ENCODE measurements around the gene CLIC4.
A peak's percentile ranks its signal among the peaks of the same experiment; 100 is the strongest.
"Not testable (repeated sequence)": the region's sequence is repeated elsewhere in the genome, so short reads cannot be mapped to it uniquely, and the experiment has no call there.

Gene CLIC4

DNA sequence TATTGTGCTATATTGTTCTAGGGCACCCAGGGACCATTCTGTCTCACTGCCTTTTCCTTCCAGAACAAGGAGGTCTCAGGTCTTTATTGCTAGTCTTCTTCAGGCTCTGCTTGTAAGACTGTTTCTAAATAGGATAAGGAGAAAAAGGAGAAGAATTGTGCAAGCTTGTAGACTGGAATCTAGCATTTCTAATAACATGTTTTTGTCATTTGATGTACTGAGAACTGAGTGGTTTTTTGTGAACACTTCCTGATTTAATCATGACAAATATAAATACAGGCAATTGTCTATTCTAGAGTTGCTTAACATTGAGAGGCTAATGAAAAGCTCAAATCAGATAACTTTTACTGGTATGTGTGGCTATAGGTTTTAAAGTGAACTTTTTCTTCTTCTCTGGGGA is 77.6 kb downstream of the CLIC4 start:
- no peak for DNase-seq (ENCODE audit: low spot score)

DNA sequence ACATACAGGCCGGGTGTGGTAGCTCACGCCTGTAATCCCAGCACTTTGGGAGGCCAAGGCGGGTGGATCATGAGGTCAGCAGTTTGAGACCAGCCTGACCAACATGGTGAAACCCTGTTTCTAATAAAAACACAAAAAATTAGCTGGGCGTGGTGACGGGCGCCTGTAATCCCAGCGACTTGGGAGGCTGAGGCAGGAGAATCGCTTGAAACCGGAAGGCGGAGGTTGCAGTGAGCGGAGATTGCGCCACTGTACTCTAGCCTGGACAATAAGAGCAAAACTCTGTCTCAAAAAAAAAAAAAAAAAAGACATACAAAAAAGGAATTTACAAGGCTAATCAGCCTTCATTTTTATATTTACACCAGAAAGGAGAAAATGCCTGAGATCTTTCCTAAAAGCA is 78.2 kb downstream of the CLIC4 start:
- DNase-seq (ENCODE audit: low spot score) = not testable (repeated sequence)

DNA sequence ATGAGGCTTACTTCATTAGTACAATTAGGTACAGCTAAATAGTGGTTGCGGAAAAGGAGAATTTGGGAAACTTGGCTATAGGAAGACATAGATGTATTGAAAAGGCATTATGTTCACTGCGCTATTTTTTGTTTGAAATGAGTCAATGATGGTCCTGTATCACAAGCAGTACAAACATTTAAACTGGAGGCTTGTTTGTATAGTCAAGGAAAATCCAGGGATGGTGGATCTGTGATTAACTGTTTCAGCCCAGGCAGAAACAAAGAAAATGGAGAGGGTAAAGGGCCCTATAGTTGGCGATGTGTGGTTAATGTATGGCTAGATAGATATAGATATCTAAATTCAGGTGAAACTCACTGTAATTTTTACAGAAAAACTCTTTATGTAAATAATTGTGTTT is 79.9 kb downstream of the CLIC4 start:
- DNase-seq (ENCODE audit: low spot score) = no peak

DNA sequence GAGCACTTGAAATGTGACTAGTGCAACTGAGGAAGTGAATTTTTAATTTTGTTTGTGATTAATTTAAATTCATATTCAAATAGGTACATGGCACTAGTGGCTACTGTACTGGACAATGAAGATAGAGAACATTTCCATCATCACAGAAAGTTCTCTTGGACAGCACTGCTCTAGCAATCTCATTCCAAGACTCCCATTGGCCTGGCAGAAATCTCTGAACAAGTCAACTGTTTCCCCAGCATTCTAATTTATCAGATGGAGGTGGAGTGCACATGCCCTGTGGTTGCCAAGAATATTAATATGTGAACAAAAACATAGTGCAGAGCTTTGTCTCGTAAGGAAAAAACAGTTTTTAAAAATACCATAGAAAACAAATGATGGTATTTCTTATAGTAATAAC is 81.3 kb downstream of the CLIC4 start:
- DNase-seq (ENCODE audit: low spot score) = no peak

DNA sequence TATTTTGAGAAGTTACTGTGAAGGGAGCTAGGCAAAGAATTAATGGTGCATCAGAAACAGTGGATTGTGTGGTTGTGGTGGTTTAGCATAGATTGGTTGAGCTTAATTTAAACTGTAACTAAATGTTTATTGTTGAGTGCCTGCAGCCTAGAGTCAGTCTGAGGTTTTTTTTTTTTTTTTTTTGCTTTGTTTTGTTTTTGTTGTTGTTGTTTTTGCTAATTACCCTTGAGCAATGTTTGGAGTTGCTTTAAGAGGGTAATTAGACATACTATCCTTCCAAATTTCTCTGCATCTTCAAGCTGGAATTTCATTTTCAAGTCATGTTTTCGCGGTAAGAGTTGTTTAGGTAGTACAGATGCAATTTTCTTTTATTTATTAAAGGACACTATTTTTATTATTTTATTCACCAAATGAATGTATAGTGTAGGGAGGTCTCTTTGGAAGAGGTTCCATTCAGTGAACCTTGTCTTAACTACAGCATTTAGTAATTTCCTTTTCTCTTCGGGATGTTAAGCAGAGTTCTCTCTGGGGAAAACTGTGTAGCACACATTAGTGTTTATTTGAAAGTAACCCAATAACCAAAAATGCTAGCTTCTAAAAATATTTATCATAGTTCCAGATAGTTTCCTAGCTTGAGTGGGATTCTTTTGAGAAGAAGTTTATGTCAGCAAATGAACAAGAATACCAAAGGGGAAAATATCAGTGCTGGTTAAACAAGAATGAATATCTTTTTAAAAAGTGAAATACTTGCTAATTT is 82.3 kb downstream of the CLIC4 start:
- DNase-seq (ENCODE audit: low spot score) = no peak

DNA sequence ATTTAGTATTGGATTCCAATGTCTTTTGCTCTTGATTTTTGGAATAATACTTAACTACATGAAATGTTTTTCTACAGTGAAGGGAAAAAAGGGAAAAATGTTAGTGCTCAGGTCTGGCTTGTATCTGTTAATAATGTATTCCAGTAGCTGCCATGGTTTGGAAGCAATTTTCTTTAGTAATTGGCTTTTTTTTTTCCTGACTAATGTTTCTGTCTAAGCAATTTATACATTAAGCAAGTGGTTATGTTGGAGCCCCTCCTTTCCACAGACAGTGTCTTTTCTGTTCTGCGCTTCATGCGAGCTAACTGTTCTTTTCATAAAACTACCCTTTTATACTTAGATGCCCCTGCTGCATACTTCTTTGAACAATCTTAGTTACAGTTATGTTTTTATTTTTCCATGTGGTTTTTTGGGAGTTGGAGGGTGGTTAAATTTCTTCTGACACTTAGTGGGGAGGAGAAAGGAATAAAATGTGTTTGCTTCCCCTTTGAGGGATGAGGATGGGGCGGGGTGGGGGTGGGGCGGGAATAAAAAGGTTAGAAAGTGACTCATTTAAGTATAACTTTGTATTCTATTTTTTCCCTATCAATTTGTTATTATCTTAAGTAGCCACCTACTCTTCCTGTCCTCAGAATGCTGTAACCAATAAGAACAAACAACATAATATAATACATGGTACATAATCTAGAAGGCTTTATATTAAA is 83.1 kb downstream of the CLIC4 start:
- no peak for DNase-seq (ENCODE audit: low spot score)

DNA sequence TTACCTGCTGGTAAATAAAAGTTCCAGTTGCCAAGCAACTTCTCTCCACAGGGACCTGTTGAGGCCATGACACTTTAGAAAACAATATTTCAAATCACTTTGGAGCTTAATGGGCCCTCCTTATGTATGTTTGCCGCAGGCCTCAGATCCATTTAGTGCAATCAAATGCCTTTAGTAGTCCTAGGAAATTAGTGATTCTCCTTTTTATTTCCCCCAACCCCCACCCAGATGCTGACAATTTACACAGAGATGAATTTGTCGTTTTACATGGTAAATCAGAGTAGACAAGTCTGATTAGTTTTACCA is 83.6 kb downstream of the CLIC4 start:
- no peak for DNase-seq (ENCODE audit: low spot score)

DNA sequence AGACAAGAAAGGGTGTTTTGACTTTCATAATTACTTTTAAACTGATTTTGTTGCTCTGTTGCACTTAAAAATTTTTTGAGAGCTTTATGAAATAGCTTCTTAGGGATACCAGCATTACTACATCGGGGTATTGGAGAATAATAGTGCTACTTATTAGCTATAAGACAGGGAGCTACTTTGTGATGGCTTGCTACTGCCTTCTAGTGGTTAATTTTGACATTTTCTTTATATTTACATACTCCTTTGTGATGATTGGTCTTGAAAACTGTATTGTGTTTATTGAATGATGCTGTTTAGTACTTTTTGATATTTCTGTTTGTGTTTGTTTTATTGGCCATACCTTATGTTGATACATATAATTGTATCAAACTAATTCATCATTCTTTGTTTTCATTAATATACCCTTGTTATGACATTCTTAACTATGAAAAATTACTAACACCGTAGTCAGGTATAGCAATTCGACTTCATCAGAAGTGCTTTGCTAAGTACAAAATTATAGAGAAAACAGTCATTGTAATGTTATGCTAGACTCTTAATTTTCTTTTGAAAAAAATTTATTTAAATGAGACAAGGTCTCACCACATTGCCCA is 85.5 kb downstream of the CLIC4 start:
- DNase-seq (ENCODE audit: low spot score) = peak; percentile 68

DNA sequence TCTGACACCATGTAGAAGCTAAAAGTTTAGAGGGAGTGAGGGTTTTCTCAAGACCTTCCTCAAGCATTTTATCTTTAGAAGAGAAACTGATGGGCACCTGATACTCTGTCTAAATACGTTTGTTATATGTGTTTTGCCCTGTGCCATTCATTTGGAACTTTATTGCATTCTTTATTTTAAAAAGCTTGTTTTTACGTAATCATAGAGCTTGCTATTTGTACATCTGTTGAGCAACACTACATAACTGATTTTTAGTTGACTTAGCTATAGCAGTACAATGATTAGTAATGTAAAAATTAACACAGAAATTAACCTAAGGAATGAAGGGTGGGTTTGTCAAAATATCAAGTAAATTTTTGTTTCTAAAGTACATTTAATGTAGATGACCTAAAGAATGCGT is 96.3 kb downstream of the CLIC4 start:
- no peak for DNase-seq (ENCODE audit: low spot score)

DNA sequence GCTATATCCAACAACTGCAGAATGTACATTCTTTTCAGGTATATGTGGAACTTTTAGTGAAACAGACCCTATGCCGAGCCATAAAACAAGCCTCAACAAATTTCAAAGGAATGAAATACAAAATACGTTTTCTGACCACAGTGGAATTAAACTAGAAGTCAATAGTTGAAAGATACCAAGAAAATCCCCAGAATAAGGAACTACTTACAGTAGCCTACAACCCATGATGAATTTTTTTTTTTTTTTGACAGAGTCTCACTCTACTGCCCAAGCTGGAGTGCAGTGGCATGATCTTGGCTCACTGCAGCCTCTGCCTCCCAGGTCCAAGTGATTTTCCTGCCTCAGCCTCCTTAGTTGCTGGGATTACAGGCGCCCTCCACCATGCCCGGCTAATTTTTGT is 101.4 kb downstream of the CLIC4 start:
- DNase-seq (ENCODE audit: low spot score) = no peak

DNA sequence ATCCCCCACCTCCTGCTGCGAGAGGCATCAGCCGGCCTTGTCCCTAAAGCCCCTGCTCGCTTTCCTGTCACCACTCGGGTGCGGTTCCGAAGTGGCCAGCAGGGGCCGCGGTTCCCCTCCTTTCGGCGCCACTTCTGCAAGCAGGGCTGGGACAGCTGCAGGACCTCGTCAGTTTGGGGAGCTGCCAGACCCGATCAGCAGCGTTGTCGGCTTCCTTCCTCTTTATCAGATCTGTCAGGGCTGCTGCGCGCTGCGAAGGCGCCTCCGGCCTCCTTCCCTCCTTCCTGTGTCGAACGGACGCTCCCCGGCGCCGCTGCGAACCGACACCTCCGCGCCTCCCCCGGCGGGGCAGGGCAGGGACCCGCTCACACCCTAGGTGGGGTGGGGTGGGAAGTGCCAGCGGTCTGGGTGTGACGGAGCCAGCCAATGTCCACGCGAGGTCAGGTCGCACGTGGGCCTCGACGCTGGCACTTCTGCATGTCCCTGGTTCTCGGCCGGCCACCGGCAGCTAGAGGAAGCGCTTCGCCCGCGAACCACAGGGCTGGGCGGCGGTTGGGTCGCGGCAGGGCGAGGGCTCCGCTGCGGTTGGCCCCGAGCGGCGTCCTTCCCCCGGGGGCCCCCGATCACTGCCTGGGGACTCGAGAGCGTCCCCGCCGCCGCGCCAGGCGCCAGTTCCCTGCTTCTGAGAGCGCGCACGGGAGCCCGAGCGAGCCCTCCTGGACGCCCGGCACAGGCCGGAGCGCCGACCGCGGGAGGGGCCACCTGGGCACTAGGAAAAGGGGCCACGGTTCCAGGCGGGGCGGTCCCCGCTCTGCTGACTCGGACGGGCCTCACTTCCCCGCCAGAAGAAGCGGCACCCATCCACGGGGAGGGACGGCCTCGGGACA is 103.0 kb downstream of the CLIC4 start:
- DNase-seq (ENCODE audit: low spot score) = peak; percentile 84

DNA sequence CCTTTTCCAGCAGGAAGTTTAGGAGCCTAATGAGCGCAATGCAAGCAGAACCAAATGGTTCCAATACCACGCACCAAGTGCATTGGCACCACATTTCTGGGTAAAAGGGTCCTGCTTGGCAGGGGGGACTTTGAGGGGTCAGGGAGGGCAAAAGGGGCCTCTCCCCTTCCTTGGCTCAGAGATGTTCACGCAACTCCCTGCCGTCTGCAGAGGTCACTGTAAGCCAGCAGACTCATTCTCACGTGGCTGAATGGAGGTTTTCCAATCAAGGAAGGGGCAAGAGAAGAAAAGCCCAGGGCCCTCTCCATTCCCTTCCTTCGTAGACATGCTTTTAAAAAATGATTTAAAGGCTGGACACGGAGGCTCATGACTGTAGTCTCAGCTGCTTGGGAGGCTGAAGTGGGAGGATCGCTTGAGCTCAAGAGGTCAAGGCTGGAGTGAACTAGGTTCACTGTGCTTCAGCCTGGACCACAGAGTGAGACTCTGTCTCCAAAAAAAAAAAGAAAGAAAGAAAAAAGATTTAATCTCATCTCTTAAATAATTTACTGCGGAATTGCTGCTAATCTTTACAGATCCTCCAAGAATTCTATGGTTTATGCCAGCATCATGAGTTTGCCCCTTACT is 104.5 kb downstream of the CLIC4 start:
- DNase-seq (ENCODE audit: low spot score) = no peak

DNA sequence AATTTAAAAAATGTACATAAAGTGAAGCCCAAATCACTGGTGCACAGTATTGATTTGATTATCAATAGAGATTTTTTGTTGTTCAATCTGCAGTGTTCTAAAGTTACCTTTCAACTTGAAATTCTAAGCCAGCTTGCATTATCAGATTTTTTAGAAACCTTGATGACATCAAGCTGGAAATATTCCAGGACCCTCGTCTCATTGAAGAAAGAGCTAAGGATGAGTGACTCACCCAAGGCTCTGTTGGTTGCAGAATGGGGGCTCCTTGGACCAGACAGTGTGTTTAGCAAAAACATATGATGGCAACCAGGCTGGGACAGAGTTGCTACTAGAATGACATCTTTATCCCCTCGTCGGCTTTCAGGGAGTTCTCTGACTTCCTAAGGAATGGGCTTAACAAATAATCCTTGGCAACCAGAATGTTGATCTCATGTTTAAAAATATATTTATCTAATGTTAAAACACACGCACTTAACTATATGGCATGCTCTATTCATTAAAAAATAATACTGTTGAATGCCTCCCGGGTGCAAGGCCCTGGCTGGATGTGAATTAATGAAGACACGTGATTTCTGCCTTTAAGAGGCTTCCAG is 105.2 kb downstream of the CLIC4 start:
- no peak for DNase-seq (ENCODE audit: low spot score)

DNA sequence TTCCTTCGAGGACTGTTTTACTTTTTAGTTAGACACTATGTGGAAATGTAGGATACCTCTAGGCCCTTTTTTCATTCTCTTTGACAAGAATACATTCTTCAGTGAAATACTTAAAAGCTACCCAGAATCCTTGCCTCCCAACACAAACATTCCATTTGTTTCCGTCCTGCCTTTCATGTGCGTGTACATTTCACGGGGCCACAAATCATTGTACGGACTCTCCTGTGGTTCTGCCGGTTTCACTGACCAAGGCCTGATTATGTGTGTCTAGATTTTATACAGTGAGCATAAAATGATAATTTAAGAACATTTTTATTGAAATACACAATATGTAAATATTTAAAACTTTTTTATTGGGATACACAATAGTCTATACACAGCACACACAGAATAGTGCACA is 108.4 kb downstream of the CLIC4 start:
- no peak for DNase-seq (ENCODE audit: low spot score)

DNA sequence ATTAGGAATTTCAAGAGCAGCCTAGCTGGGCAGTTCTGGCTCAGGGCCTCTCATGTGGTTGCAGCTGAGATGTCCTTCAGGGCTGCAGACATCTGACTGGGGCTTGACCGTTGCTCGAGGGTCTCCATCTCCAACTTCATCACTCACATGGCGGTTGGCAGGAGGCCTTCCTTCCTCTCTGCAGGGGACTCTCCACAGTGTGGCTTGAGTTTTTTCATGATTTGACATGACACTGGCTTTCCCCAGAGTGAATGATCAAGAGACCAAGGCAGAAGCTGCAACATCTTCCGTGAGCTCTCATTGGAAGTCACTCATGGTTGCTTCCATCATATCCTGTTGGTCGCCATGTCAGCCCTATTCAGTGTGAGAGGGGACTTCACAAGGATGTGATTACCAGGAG is 110.2 kb downstream of the CLIC4 start:
- no peak for DNase-seq (ENCODE audit: low spot score)

DNA sequence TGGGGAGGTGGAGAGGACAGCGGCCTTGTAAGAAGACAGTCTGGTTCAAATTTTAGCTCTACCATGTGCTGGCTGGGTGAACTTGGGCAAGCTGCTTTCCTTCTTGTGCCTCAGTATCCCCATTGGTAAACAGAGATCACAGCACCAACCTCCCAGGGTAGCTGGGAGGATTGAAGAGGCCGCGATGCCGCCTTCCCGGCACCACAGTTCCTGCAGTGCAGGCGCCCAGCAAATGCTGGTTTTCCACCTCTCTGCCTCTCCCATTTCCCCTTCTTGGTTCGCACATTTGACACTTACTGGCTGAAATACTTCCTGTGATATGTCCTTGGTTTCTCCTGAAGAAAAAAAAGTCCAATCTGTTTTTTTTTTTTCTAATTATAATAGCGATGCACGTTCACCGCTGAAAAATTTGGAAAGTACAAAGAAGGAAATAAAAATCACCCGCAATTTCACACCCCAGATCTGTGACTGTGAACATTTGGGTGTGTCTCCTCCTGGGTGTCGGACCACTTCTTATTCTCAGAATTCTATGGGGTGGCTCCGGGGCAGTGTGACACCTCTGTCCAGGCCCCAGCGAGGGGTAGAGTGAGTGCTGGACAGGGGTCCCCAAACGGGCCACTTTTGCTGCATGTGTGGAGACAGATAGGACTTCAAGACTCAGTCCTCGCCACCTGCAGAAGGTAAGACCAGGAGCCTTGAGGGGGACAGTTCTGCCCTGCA is 111.7 kb downstream of the CLIC4 start:
- no peak for DNase-seq (ENCODE audit: low spot score)

DNA sequence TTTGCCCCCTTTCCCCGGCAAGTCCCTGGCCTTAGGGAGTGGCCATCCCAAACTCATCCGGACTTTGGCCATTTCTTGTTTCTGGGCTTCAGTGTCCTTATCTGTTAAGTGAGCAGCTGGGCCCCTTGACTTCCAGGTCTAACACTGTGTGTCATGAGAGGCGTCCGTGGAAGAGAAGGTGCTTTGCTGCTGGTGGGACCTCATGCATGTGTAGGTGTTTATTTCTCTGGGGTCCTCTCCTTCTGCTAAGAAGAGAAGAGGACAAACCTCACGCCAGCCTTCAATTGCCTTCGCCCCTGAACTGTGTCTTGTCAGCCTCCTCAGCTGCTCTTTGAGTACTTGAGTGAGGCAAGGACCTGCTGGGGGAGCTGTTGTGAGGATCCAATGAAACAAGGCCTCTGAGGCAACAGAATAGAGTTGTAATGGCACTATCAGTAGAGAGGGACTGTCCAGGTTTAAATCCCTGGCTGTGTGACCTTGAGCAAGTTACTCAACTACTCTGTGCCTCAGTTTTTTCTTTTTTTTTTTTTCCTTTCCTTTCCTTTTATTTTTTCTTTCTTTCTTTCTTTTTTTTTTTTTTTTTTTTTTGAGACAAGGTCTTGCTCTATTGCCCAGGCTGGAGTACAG is 112.4 kb downstream of the CLIC4 start:
- DNase-seq (ENCODE audit: low spot score) = no peak

DNA sequence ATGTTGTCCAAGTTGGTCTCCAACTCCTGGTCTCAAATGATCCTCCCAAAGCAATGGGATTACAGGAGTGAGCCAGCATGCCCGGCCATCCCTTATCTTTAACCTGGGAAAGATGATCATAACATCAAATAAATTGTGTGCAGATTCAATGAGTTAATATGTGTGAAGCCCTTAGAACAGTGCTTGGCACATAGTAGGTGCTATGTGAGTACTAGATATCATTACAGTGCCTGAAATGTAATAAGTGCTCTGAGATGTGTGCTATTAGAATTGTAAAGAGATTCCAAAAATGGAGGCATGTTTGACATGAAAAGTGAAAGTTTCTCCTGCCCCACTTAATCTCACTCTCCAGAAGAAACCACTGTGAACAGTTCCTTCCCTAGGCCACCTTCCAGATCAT is 113.0 kb downstream of the CLIC4 start:
- DNase-seq (ENCODE audit: low spot score) = no peak

DNA sequence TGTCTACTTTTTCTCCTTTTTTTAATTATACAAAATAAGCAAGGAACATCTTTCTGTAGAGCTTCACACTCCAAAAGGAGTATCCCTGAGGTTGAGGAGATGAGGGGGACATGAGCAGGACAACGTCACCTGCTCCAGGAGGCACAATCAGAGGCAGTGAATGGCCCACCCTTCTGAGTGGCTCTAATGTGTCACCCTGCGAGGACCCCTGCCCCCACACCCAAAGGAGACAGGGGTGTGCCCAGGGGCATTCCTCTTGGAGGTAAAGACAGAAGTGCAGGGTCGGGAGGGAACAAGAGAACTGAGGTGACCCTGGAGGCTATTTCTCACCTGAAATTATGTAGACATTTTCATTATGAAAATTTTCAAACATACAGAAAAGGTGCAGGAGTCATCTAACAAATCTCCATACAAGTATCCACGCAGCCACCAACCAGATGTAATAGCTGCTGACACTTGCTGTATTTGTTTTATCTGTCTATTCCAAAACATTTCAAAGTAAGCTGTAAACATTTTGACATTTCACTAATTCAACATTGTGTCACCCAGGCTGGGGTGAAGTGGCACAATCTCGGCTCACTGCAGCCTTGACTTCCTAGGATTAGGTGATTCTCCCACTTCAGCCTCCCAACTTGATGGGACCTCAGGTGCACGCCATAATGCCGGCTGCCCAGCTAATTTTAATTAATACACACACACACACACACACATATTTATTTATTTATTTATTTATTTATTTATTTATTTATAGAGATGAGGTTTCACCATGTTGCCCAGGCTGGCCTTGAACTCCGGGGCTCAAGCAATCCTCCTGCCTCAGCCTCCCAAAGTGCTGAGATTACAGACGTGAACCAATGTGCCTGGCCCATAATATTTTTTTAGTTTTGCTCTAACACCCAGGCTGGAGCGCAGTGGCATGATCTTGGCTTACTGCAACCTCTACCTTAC is 114.1 kb downstream of the CLIC4 start:
- DNase-seq (ENCODE audit: low spot score) = no peak

Measured in putamen (tissue), 1 donor.